Measurements from ENCODE around the gene ZNF195. TPM values are rescaled to one million over a fixed set of nuclear protein-coding genes. Genes with fewer than 3 reads are reported as not detected.
"Not testable (repeated sequence)": the region's sequence is repeated elsewhere in the genome, so short reads cannot be mapped to it uniquely, and the experiment has no call there.

The ZNF195 gene
- total RNA-seq, 2 donors from 2014 or later: 24.1 to 37.9 TPM

DNA sequence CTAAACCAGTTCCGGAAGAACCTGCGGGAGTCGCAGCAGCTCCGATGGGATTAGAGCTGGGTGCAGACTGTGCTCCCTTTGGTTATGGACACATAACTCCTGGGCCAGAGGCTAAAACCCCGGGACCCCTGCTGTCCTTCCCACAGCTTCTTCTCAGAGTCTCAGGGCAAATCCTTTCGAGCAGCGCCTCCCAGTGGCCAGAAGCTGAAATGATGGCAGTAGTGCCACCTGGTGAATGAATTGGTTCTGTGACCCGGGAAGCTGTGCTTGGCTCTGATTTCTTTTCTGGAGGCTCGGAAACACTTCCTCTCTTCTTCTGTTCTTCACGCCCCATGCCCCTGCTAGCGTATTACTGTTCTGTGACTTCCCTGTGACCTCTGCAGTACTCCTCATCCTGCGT lies 29.8 kb upstream of the ZNF195 start:
- ATAC-seq (replicated peaks); H3K9me3 Mint-ChIP-seq; H3K4me3 Mint-ChIP-seq; H3K36me3 Mint-ChIP-seq (ENCODE audit: low read depth); H3K27ac Mint-ChIP-seq; H3K4me1 Mint-ChIP-seq; H3K27me3 Mint-ChIP-seq: not testable (repeated sequence)

DNA sequence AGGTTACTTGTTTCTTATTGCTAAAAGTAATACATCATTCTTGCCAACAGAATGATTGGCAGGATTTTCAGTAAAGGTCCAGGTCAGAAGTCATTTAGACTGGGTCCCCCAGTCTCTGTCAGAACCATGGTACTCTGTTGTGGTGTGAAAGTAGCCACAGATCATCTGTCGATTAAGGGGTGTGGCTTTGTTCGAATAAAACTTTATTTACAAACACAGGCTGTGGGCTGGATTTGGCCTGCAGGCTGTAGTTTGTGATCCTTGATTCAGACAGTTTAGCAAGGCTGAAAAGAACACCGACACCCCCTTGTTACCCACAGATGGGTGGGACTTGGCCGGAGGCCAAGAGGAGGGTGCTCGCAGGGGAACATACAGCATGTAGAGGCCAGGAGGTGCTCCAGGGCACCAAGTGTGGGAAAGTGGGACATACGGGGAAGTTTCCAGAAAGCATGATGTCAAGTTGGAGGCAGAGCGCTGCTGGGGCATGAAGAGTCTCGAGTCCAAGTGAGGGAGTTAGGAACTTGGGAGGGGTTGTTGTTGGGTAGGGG lies 29.2 kb upstream of the ZNF195 start:
- H3K4me1 Mint-ChIP-seq; H3K9me3 Mint-ChIP-seq; ATAC-seq (replicated peaks); H3K36me3 Mint-ChIP-seq (ENCODE audit: low read depth); H3K27me3 Mint-ChIP-seq; H3K4me3 Mint-ChIP-seq; H3K27ac Mint-ChIP-seq: not testable (repeated sequence)

GRCh38 chr11:3406937-3407336 lies 28.0 kb upstream of the ZNF195 start:
- not testable (repeated sequence) for H3K27me3 Mint-ChIP-seq; H3K4me1 Mint-ChIP-seq; H3K9me3 Mint-ChIP-seq; ATAC-seq (replicated peaks); H3K27ac Mint-ChIP-seq; H3K4me3 Mint-ChIP-seq; H3K36me3 Mint-ChIP-seq (ENCODE audit: low read depth)

GRCh38 chr11:3406223-3406875 lies 27.4 kb upstream of the ZNF195 start:
- H3K4me1 Mint-ChIP-seq; H3K27ac Mint-ChIP-seq; ATAC-seq (replicated peaks); H3K36me3 Mint-ChIP-seq (ENCODE audit: low read depth); H3K4me3 Mint-ChIP-seq; H3K9me3 Mint-ChIP-seq; H3K27me3 Mint-ChIP-seq: not testable (repeated sequence)

DNA sequence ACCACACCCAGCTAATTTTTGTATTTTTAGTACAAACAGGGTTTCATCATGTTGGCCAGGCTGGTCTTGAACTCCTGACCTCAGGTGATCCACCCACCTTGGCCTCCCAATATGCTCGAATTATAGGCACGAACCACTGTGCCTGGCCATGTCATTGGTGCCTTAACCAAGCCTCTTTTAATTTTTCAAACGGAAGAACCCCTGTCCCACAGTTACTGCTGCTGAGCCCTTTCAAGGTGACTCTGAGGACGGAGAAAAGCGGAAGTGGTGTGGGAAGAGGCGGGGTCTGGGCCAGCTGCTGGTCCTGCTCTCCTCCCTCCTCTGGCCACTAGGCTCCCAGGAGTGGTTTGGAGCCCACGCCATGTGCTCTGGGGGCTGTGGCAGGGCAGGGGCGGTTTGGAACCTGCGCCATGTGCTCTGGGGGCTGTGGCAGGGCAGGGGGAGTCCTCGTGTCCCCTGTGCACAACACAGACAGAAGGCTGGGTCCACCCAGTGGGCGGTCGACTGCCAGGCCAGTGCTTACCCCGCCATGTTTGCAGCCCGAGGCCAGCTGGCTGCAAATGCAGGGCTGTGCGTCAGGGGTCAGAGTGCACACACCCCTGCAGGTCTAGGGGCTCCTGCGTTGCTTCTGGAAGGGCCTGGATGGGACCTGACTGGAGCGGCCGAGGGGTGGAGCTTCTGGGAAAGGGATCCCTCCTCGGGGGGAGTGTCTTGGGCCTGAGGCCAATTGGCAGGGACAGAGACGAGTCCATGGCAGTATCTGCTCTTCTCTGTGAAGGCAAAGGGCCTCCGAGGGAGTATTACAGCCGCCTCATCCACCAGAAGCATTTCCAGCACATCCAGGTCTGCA lies 25.4 kb upstream of the ZNF195 start:
- not testable (repeated sequence) for H3K27ac Mint-ChIP-seq; H3K27me3 Mint-ChIP-seq; H3K9me3 Mint-ChIP-seq; H3K36me3 Mint-ChIP-seq (ENCODE audit: low read depth); H3K4me3 Mint-ChIP-seq; ATAC-seq (replicated peaks); H3K4me1 Mint-ChIP-seq

- H3K4me1 Mint-ChIP-seq; H3K4me3 Mint-ChIP-seq; H3K36me3 Mint-ChIP-seq (ENCODE audit: low read depth); H3K27me3 Mint-ChIP-seq; H3K27ac Mint-ChIP-seq; ATAC-seq (replicated peaks); H3K9me3 Mint-ChIP-seq: not testable (repeated sequence)
Measured at GRCh38 chr11:3402861-3403250, 23.9 kb upstream of the ZNF195 start.

- ATAC-seq (replicated peaks); H3K9me3 Mint-ChIP-seq; H3K36me3 Mint-ChIP-seq (ENCODE audit: low read depth); H3K4me1 Mint-ChIP-seq; H3K27me3 Mint-ChIP-seq; H3K4me3 Mint-ChIP-seq; H3K27ac Mint-ChIP-seq: not testable (repeated sequence)
Measured at GRCh38 chr11:3402181-3402860, 23.4 kb upstream of the ZNF195 start.

GRCh38 chr11:3401052-3401451 lies 22.1 kb upstream of the ZNF195 start:
- not testable (repeated sequence) for H3K9me3 Mint-ChIP-seq; H3K36me3 Mint-ChIP-seq (ENCODE audit: low read depth); H3K27ac Mint-ChIP-seq; H3K27me3 Mint-ChIP-seq; H3K4me1 Mint-ChIP-seq; ATAC-seq (replicated peaks); H3K4me3 Mint-ChIP-seq

GRCh38 chr11:3398509-3398908 lies 19.6 kb upstream of the ZNF195 start:
- H3K9me3 Mint-ChIP-seq; H3K27ac Mint-ChIP-seq; H3K36me3 Mint-ChIP-seq (ENCODE audit: low read depth); H3K4me1 Mint-ChIP-seq; H3K4me3 Mint-ChIP-seq; ATAC-seq (replicated peaks); H3K27me3 Mint-ChIP-seq: not testable (repeated sequence)

DNA sequence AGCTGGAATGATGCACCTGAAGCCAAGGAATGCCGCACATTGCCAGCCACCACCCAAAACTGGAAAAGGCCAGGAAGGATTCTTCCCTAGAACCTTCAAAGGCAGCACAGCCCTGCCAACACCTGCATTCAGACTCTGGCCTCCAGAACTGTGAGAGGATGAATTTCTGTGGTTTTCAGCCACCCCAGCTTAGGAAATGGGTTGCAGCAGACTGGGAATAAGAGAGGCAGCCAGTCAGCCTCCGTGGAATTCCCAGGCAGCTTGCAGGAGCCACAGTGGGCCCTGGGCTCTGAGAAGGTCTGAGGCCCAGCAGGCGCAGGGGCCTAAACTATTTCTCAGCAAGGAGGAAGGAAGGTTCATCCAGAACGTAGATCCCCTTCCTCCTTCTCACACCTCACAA lies 19.2 kb upstream of the ZNF195 start:
- not testable (repeated sequence) for ATAC-seq (replicated peaks); H3K27me3 Mint-ChIP-seq; H3K27ac Mint-ChIP-seq; H3K4me3 Mint-ChIP-seq; H3K9me3 Mint-ChIP-seq; H3K36me3 Mint-ChIP-seq (ENCODE audit: low read depth); H3K4me1 Mint-ChIP-seq

DNA sequence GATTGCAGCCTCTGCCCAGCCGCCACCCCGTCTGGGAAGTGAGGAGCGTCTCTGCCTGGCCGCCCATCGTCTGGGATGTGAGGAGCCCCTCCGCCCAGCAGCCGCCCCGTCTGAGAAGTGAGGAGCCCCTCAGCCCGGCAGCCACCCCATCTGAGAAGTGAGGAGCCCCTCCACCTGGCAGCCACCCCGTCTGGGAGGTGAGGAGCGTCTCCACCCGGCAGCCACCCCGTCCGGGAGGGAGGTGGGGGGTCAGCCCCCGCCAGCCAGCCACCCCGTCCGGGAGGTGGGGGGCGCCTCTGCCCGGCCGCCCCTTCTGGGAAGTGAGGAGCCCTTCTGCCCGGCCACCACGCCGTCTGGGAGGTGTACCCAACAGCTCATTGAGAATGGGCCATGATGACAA lies 18.3 kb upstream of the ZNF195 start:
- not testable (repeated sequence) for H3K27ac Mint-ChIP-seq; H3K36me3 Mint-ChIP-seq (ENCODE audit: low read depth)

DNA sequence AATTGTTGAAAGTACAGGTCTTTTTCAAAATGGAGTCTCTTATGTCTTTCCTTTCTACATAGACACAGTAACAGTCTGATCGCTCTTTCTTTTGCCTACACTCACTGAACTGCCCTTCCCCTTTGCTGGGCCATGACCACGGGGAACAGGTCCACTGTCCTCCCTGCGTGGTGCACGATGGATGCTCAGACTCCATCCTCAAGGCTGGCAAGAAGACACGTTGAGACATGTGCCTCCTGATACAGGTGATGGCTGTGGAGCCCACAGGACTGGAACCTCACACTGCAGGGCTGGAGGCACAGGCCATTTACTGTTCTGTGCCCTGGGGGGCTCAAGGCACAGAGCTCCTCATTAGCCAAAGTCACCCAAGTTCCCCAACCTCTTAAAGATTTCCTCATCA lies 16.5 kb upstream of the ZNF195 start:
- not testable (repeated sequence) for H3K4me1 Mint-ChIP-seq; ATAC-seq (replicated peaks); H3K36me3 Mint-ChIP-seq (ENCODE audit: low read depth); H3K4me3 Mint-ChIP-seq; H3K27ac Mint-ChIP-seq; H3K9me3 Mint-ChIP-seq
- H3K27me3 Mint-ChIP-seq: peaks cover 13% of the 10 kb centered on the region

More for the DNA sequence above, 18.3 kb upstream of the ZNF195 start:
- not testable (repeated sequence) for ATAC-seq (replicated peaks); H3K27me3 Mint-ChIP-seq; H3K9me3 Mint-ChIP-seq; H3K4me1 Mint-ChIP-seq; H3K4me3 Mint-ChIP-seq

GRCh38 chr11:3394956-3395355 lies 16.0 kb upstream of the ZNF195 start:
- not testable (repeated sequence) for H3K27ac Mint-ChIP-seq; H3K4me1 Mint-ChIP-seq; H3K9me3 Mint-ChIP-seq; H3K4me3 Mint-ChIP-seq; H3K36me3 Mint-ChIP-seq (ENCODE audit: low read depth); ATAC-seq (replicated peaks)
- H3K27me3 Mint-ChIP-seq: peaks cover 13% of the 10 kb centered on the region

DNA sequence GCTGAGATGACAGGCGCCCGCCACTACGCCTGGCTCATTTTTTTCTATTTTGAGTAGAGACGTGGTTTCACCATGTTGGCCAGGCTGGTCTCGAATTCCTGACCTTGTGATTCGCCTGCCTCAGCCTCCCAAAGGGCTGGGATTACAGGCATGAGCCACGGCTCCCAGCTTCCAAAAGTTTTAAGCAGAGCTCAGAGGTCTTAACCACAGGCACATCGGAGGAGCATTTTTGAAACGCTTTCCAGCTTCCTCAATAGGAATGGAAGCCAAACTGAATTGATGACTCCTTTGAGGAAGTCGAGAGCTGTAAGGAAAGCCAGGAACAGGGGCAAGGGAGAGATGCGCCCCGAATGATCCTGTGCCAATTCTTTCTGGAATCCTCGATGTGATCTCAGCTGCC lies 14.5 kb upstream of the ZNF195 start:
- H3K27ac Mint-ChIP-seq: not testable (repeated sequence)

More for the DNA sequence above, 14.5 kb upstream of the ZNF195 start:
- H3K36me3 Mint-ChIP-seq (ENCODE audit: low read depth); H3K9me3 Mint-ChIP-seq; H3K4me1 Mint-ChIP-seq; H3K4me3 Mint-ChIP-seq; ATAC-seq (replicated peaks): not testable (repeated sequence)
- peaks cover 13% of the 10 kb centered on the region for H3K27me3 Mint-ChIP-seq

Measured in activated T-helper 17 cell treated with anti-CD3 and anti-CD28 coated beads, Interleukin-2, amount 50 U/mL, for 72 hours (primary cell).